Measurements from ENCODE around the gene NOL8.
A peak's percentile ranks its signal among the peaks of the same experiment; 100 is the strongest.

Gene NOL8

DNA sequence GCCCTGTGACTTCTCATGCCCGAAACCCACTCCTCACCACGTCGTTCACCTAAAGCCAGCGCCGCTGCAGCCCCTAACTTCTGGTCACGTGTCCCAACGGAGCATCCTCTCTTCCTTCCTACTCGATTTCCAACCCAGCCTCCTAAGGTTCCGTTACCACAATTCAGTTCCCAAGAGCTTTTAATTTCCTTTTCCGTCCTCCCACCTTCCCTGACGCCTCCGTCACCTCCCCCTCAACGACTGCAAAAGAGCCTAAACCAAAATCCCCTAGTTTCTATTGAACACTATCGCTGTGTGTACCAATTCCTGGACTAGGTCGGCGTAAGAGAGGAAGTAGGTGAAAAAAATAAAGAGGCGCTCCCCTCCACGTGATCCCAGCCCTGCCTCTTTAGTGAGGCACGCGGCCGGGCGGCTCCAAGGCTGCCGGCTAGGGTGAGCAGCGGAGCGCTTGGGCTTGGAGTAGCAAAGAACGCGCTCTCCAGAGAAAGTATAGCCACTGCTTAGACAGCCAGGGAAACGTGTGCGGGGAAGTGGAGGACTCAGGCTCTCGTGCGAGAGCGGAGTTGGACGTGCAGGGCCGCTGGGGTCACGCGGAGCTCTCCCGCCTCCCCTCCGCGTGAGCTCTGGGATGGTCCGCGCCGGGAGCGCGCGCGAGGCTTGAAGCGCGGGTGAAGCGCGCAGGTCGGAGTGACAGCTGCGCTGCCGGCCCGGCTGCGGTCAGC is at the start of gene NOL8, which contains the start of gene CENPP:
NOL8 (minus strand) TSS at position 82 of the 722 bp plus-strand sequence. CDS start 1,189 bp downstream, outside the sequence.
CENPP (plus strand) TSS at position 685 of the 722 bp plus-strand sequence.
- DNase-seq (ENCODE audit: low spot score): peak; percentile 94

DNA sequence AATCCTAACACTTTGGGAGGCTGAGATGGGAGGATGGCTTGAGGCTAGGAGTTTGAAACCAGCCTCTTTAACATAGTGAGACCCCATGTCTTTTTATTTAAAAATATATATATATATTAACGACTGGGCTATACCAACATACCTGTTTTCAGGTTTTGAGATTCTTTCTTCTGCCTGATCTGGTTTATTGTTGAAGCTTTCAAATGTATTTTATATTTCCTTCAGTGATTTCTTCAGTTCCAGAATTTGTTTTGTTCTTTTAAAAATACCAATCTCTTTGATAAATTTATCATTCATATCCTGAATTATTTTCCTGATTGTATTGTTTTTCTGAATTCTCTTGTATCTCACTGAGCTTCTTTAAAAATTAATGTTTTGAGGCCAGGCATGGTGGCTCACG is 48.0 kb upstream of the NOL8 start:
- no peak for DNase-seq (ENCODE audit: low spot score)

DNA sequence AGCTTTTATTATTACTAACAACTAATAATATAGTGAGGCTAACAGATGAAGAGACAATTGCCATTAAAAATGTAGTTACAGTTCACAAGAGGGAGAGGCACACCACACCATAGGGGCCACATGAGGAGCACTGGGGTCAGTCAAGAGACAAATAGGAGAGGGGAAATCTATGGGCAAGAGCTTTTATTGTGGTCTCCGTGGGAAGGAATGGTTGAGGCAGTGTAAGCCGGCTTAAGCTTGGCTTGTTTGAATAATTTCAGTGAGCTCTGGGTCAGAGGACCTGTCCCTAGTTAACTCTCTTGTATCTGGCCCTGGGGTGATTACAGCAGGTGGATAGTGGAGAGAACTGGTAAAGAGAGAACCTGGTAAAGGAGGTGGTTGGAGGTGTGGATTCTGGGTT is 43.9 kb upstream of the NOL8 start:
- DNase-seq (ENCODE audit: low spot score): no peak

DNA sequence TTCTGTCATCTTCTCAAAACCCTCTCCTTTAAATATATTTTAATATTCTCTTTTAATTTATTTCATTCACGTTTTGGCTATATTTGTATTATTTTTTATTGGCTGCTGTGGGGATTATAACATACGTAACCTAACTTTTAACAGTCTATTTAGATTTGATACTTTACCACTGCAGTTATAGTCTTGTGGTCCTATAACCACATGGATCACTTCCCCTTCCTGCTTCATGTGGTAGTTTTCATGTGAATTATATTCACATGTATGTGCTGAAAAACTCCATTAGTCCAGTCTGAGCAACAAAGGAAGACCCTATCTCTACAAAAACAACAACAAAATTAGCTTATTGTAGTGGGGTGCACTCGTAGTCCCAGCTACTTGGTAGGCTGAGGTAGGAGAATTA is 34.9 kb upstream of the NOL8 start:
- no peak for DNase-seq (ENCODE audit: low spot score)

DNA sequence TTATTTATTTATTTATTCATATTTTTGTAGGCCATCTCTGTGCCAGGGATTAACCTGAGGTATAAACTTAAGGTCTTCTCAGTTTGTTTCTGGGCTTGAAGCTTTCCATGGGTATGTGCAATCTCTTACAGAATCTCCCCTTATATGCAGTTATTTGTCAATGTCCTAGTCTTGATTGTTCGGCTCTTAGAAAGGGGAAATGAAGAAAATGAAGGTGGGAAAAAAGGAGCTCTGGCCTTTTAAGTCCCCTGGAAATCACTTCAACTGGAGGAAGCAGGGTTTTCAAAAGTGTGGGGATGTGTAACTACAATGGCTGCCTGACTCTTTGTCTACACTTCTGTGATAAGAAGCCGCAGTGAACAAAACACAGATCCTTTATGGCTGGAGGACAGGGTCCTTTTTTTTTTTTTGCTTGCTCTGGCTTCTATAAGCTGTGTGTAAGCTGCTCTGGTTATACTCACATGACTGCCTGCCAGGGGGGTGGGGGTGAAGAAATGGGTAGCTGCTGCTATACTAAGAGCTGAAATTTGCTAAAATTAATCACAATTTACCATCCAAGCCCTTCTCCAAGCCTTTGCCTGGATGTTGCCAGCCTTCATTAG is 34.3 kb upstream of the NOL8 start:
- no peak for DNase-seq (ENCODE audit: low spot score)

DNA sequence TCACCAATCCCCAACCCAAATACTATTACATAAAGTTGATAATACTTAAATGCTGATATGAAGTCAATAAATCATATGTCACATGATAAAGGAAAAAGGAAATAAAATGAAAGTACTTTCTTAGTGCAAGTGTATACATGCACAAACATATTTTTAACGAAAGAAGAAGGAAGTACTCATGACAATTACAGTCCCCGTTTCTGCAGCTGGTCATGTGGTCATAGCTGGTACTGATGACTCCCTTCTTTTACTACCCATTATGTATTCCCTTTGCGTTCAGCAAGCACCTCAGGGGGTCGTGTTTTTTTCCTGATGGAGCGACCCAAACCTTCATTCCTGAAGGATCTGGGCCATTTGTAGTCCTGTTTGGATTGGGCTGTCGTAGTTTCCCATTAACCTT is 27.9 kb upstream of the NOL8 start:
- DNase-seq (ENCODE audit: low spot score): no peak

DNA sequence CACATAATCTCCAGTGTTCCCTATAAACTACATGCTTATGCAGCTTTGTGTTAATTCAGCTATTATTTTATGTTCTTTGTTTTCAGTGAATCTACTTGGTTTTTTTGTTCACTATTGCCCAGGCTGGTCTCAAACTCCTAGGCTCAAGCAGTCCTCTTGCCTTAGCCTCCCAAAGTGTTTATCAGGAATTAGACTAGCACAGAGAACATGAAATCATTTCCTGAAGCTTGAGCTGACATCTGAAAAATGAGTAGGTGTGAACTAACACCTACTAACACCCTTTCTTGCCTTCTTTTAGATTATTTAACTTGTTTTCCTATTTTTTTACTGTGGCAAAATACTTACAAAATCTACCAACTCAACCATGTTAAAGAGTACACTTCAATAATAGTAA is 25.6 kb upstream of the NOL8 start:
- no peak for DNase-seq (ENCODE audit: low spot score)

DNA sequence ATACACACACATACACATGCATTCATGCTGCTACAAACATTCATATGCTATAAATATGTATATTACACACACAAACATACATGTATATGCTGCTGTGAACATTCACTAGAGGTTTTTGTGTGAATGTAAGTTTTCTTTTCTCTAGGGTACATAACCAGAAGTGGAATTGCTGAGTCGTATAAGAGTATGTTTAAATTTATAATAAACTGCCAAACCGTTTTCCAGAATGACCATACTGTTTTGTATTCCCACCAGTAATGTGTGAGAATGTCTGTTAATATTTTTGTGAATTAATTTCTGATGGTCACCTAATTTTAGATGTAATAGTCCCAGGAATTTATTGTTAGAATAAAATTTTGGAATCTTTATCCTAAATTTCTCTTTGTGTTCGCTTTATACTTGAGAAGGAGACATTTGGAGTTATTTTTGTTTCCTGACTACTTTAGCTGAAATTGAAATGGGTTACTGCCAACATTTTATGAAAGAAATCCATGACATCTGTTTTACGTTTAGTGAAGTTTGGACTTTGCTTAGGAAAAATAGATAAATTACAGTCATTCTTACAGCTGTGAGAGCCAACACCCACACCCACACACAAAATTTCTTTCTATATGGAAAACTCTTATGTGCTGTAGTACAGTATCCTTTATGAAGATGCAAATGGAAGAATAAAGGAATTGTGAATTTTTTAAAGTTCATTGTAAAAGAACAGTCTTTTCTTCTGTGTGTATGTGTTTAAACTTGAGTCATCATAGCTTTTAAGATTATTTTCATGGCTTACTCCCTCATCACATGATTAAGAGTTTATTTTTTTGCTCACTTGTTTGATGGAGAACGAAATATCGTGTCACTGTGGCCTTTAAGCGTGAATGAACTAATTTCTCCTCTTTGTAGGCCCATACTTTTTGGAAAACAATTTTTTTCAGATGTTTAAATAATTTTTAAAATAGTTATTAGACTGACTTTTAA is 24.9 kb upstream of the NOL8 start:
- DNase-seq (ENCODE audit: low spot score): no peak

DNA sequence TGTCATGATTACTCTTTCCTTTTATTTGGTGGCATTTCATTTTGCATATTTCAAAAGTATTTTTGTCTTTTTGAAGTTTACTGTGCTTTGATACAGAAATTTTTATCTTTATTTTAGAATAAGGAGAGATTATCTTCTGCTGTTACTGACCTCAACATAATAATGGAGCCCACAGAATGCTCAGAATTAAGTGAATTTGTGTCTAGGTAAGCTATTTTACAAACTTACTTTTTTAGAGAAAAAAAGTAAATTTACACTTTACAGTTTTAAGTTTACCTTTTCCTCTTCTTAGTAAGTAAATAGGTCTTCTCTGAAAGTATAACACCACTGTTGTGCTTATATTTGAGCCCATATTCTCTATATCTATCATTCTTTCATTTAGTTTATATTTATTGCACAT is 20.4 kb upstream of the NOL8 start:
- DNase-seq (ENCODE audit: low spot score): no peak

DNA sequence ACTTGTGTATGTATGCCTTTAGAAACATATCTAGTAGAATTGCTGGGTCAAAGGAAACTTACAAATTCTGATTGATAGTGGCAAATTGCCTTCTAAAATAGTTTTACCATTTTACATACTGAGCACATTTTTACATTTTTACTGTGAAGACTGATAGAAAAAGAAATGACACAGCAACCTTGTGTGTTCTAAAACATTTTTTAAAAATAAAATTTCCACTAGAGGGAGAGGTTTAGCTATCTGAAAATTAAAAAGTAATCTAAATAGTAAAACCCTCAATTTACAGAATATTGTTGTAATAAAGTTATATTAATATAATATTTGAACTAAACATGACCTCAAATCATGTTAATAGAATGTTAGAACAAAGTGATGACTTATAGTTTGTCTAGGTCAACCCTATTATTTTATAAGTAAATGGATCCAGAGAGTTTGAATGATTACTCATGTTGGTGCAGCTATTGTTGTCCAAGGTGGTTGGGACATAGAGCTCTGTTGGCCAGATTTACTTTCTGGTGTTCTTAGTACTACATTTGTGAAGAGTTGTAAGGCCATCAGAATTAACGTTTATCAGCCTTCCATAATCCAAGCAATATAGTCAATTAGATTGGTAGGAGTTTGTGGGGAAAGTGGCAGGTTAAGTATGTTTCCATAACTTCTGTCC is 17.8 kb upstream of the NOL8 start:
- DNase-seq (ENCODE audit: low spot score): no peak

DNA sequence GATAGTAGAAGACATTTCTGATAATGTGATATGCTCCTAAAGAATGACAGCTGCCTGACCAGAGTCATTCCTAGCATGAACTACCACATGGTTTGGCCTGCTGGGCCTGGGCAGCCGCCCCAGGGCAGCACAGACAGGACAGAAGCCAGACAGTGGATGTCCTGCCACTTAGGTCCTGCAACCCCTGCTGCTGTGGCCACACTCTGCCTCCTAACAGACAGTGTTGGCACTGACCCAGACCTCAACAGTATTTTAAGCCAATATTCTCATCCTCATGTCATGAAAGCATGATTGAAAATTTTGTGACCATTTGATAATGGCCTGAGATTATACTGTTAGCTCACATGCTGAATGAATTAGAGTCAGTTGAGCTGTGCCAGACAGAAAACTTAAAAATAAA is 16.4 kb upstream of the NOL8 start:
- DNase-seq (ENCODE audit: low spot score): no peak

DNA sequence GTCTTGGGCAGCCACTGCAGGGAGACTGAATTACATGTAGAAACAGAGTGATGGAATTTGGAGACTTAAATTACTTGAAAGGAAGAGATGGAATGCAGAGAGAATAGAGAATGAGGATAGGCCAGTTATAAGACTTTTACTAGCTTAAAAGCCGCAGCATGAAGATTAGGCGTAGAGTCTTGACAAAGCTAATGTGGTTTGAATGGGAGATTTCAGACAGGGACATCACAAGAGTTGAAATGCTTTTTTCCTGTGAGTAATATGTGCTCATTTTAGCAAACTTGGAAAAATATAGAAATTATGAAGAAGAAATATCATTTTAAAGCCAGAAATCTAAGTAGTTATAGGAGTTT is 8.1 kb upstream of the NOL8 start:
- no peak for DNase-seq (ENCODE audit: low spot score)

DNA sequence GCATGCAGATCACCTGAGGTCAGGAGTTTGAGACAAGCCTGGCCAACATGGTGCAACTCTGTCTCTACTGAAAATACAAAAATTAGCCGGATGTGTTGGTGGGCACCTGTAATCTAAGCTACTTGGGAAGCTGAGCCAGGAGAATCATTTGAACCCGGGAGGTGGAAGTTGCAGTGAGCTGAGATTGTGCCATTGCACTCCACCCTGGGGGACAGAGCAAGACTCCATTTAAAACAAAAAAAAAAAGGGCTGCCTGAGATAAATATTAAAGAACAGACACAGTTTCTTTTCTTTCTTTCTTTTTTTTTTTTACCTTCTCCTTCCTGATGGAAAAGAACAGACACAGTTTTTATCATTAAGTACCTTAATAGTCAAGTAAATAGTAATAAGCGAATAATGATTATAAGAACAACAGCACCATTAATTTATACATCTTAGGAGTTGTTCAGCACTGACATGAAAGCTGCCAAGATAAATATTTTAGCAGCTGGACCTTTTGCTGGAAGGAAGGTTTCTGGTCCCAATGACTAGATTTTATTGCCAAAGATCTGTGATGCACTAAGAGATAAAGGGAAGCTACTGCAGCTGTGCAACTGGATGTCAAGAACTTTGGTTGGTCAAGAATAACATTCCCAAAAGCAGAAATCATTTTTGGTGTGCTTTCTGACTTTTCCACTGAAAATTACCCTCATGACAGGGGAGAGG is 7.6 kb upstream of the NOL8 start:
- DNase-seq (ENCODE audit: low spot score): no peak

DNA sequence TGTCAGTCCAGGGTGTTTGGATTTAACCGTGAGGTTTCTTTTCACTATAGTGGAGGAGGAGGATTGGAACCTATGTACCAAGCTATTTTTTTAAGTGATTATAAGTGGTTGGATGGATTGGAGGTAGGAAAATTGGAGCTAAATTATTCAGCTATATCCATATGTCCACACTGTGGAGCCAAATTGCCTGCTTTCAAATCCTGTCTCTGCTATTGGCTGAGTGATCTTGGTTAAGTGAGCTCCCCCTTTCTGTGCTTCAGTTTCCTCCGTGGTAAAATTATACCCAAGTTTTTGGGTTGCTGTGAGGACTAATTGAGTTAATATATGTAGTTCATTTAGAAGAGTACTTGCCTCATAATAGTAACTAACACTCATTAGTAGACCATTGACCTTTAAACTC is 3.1 kb upstream of the NOL8 start:
- DNase-seq (ENCODE audit: low spot score): no peak

DNA sequence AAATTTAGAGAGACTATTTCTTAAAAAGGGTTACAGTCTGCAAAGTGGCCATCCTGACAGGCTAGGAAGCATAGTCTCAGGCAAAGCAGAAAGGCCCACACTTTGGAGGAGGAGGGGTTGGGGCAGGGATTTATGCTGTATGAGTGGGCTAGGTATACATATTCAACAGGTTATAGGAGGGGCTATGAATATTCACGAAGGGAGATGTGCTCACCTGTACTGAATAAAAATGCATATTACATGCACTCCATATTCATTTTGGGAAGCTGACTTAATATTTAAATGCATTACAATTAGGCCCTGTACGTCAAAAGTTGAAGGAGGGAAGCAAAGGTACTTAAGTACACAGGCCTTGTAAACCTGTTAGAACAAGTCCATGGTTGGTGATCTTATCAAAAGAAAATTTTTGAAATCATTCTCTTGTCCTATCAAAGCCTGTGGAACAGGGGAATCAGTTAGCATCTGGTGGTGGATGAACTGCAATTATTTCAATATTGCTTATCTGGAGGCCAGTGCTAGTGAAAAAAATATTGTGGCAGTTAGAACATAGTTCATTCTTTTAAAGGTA is 2.2 kb upstream of the NOL8 start:
- no peak for DNase-seq (ENCODE audit: low spot score)

DNA sequence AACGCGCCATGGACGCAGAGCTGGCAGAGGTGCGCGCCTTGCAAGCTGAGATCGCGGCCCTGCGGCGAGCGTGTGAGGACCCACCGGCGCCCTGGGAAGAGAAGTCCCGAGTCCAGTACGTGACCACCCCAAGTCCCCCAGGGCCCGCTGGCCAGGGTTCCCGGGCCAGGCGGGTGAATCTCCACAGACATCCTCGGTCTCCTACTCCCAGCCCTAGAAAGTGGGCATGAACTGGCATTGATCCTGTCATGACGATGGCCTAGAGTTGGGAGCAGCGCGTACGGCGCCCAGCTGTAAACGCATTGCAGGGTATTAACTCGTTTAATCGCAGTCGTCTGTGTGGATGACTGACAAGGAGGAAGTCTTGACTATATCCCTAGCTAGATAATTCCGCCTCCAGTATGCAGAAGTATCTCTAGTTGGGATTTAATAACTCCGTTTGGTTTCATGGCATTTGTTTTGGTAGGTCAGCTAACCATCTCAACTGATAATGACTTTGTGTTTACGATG is 896 bp upstream of the NOL8 start:
- no peak for DNase-seq (ENCODE audit: low spot score)

DNA sequence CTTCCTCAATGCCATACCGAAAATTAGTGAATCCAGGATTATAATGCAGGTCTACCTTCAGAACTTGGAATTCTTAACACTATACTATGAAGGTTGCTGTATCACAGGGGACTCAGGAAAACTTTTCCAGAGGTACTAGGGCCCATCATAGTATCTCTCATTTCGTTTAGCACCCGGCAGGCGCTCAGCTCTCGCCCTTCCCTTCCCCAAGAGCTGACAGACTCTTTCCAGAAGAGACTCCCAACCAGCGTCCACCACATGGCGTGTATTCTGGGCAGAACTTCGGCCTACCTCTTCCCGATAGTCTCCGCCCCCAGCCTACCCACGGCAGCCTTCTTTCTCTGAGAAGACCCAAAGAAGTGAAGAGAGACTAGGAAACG is 271 bp downstream of the NOL8 start:
- no peak for DNase-seq (ENCODE audit: low spot score)

DNA sequence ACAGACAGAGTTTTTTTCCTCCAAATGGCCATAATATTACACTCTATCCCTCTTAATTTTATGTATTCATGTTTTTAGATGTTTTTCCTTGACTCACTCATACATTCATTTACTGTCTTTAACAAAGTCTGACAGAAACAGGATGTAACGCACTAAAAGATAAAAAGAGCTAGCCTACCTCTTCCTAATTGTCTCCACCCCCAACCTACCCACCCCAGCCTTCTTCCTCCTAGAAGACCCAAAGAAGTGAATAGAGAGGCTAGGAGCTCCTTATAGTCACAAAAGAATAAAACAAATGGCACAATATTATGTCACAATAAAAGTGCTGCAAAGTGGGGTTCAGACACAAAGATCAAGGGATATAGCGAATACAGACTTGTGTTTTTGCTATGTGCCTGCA is 719 bp downstream of the NOL8 start:
- DNase-seq (ENCODE audit: low spot score): no peak

DNA sequence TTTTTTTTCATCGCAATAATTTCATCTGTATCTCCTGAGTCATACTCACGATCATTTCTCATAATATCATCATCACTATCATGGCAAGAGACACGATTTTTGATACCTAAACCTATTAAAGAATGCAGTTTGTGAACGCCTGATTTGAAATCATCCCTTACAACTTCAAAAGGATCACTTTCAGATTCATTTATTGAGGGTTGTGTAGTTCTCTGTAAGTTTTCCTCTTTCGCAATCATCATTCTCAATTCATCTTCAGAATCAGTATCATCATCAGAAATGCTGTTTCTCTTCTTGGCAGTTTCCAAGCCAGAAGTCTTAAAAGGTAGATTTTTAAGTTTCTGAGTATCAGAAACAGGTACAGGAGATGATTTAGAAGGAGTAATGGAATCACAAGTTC is 9.7 kb downstream of the NOL8 start:
- DNase-seq (ENCODE audit: low spot score): no peak

DNA sequence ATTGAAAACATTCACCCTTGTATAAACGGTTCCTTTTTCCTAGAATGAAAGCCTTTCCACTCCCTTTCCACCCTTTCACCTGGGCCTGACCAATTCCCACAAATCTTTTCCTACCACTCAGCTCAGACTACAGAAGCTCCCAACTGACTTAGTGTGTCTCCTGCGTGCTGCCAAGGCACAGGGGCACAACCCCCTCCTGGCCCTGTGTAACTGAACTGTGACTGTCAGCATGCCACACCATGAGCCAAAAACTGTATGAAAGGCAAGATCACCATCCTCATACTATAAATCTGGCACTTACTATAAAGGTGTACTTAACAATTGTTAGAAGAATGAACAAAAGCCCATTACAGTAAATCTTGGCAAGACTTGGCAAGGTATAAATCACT is 11.5 kb downstream of the NOL8 start:
- DNase-seq (ENCODE audit: low spot score): no peak
